HG02610 (cell line): Measurements from ENCODE around the gene AP1S2.
A peak's percentile ranks its signal among the peaks of the same experiment; 100 is the strongest.

ENCODE experiments used
- ATAC-seq: cut with Tn5 transposase; IDR thresholded peaks from one replicate; pipeline ENCODE4 v1.9.1; 2021; ENCODE audit warnings: mild to moderate bottlenecking, moderate library complexity; ENCODE audit not compliant: unreplicated experiment

AP1S2 gene

GRCh38 chrX:15812192-15812938 lies 42.2 kb downstream of the AP1S2 start:
- no peak for ATAC-seq

GRCh38 chrX:15808254-15808653 lies 46.4 kb downstream of the AP1S2 start:
- no peak for ATAC-seq

GRCh38 chrX:15804563-15804962 lies 50.0 kb downstream of the AP1S2 start:
- no peak for ATAC-seq

- no peak for ATAC-seq
Measured at GRCh38 chrX:15797707-15798106, 56.9 kb downstream of the AP1S2 start.

- ATAC-seq: peak; percentile 22
Measured at GRCh38 chrX:15790769-15791290, 63.8 kb downstream of the AP1S2 start.

GRCh38 chrX:15789979-15790768 lies 64.4 kb downstream of the AP1S2 start, which contains the start of gene ZRSR2:
ZRSR2 (plus strand) TSS chrX:15790484; CDS start chrX:15790496, 12 bp downstream.
- peak; percentile 89 for ATAC-seq

- no peak for ATAC-seq
Measured at GRCh38 chrX:15786915-15787314, 67.7 kb downstream of the AP1S2 start.

- ATAC-seq: no peak
Measured at GRCh38 chrX:15785176-15785750, 69.3 kb downstream of the AP1S2 start.

- ATAC-seq: peak; percentile 68
Measured at GRCh38 chrX:15781961-15782699, 72.5 kb downstream of the AP1S2 start.
